Measurements from ENCODE around the gene SCN7A.
"Not testable (repeated sequence)": the region's sequence is repeated elsewhere in the genome, so short reads cannot be mapped to it uniquely, and the experiment has no call there.

The SCN7A gene

GRCh38 chr2:166451468-166451867 is 42.6 kb downstream of the SCN7A start:
- DNase-seq = no peak

- DNase-seq = no peak
These were observed 44.6 kb downstream of the SCN7A start for GRCh38 chr2:166449439-166449838.

GRCh38 chr2:166448106-166448505 is 45.9 kb downstream of the SCN7A start:
- no peak for DNase-seq

GRCh38 chr2:166444306-166444705 is 49.7 kb downstream of the SCN7A start:
- DNase-seq = no peak

- no peak for DNase-seq
These were observed 53.7 kb downstream of the SCN7A start for GRCh38 chr2:166440313-166440712.

- no peak for DNase-seq
These were observed 55.0 kb downstream of the SCN7A start for GRCh38 chr2:166439078-166439477.

- no peak for DNase-seq
These were observed 57.1 kb downstream of the SCN7A start for GRCh38 chr2:166436976-166437375.

- DNase-seq = no peak
These were observed 57.9 kb downstream of the SCN7A start for GRCh38 chr2:166436189-166436588.

- no peak for DNase-seq
These were observed 59.6 kb downstream of the SCN7A start for GRCh38 chr2:166434491-166434890.

GRCh38 chr2:166433457-166433856 is 60.6 kb downstream of the SCN7A start:
- DNase-seq = no peak

GRCh38 chr2:166432331-166432730 is 61.7 kb downstream of the SCN7A start:
- DNase-seq = no peak

GRCh38 chr2:166424841-166425240 is 69.2 kb downstream of the SCN7A start:
- no peak for DNase-seq

GRCh38 chr2:166419616-166419934 is 74.5 kb downstream of the SCN7A start:
- no peak for DNase-seq

GRCh38 chr2:166418853-166419615 is 75.0 kb downstream of the SCN7A start:
- no peak for DNase-seq

GRCh38 chr2:166417669-166418068 is 76.4 kb downstream of the SCN7A start:
- DNase-seq = no peak

GRCh38 chr2:166413255-166413654 is 80.8 kb downstream of the SCN7A start:
- no peak for DNase-seq

GRCh38 chr2:166411473-166412230 is 82.4 kb downstream of the SCN7A start:
- DNase-seq = no peak

GRCh38 chr2:166410828-166411472 is 83.1 kb downstream of the SCN7A start:
- DNase-seq = no peak

GRCh38 chr2:166407746-166408145 is 86.3 kb downstream of the SCN7A start:
- DNase-seq = not testable (repeated sequence)

GRCh38 chr2:166406374-166406773 is 87.7 kb downstream of the SCN7A start:
- no peak for DNase-seq

- DNase-seq = no peak
These were observed 88.5 kb downstream of the SCN7A start for GRCh38 chr2:166405569-166405926.

- DNase-seq = no peak
These were observed 89.0 kb downstream of the SCN7A start for GRCh38 chr2:166404831-166405568.

- DNase-seq = no peak
These were observed 99.8 kb downstream of the SCN7A start for GRCh38 chr2:166394245-166394644.
